HFF-Myc (cell line): Measurements from ENCODE around the gene STARD8.

Source experiments
- DNase-seq: peaks from one replicate; pipeline ENCODE4 v3.0.0-alpha.2; 2011; ENCODE audit warnings: low read depth; ENCODE audit errors: extremely low read depth
- H3K4me3 ChIP-seq: replicated peaks from 2 replicates; pipeline ENCODE4 v1.5.1; 2011; ENCODE audit warnings: low read depth, mild to moderate bottlenecking, control low read depth, low read length
- CTCF ChIP-seq: IDR thresholded peaks from 2 replicates; pipeline ENCODE4 v1.5.1; 2012; ENCODE audit warnings: mild to moderate bottlenecking, low read depth, low read length, control low read depth; ENCODE audit errors: missing control alignments

The STARD8 gene

GRCh38 chrX:68631336-68631735 is 16.1 kb upstream of the STARD8 start:
- no peak for TF ChIP-seq CTCF
- DNase-seq = no peak
- H3K4me3 ChIP-seq = no peak overlapping the region

- DNase-seq = no peak
- TF ChIP-seq CTCF = no peak
- H3K4me3 ChIP-seq = no peak overlapping the region
Observed at GRCh38 chrX:68632491-68632890, 15.0 kb upstream of the STARD8 start.

- DNase-seq = no peak
- no peak overlapping the region for H3K4me3 ChIP-seq
- no peak for TF ChIP-seq CTCF
Observed at GRCh38 chrX:68633981-68634380, 13.5 kb upstream of the STARD8 start.

GRCh38 chrX:68634649-68635227 is 12.7 kb upstream of the STARD8 start:
- no peak overlapping the region for H3K4me3 ChIP-seq
- TF ChIP-seq CTCF = no peak
- DNase-seq = no peak

GRCh38 chrX:68640661-68641060 is 6.8 kb upstream of the STARD8 start:
- TF ChIP-seq CTCF = no peak
- DNase-seq = no peak
- H3K4me3 ChIP-seq = no peak overlapping the region

GRCh38 chrX:68644861-68645260 is 2.6 kb upstream of the STARD8 start:
- no peak overlapping the region for H3K4me3 ChIP-seq
- no peak for DNase-seq
- no peak for TF ChIP-seq CTCF

GRCh38 chrX:68646421-68646820 is 1.0 kb upstream of the STARD8 start:
- DNase-seq = no peak
- no peak overlapping the region for H3K4me3 ChIP-seq
- no peak for TF ChIP-seq CTCF
